Measurements from ENCODE around the gene SPATA33. TPM values are rescaled to one million over a fixed set of nuclear protein-coding genes. Genes with fewer than 3 reads are reported as not detected.

The SPATA33 gene
- total RNA-seq, 1 donor from 2014 or later = 8.5 TPM

- Mint-ChIP-seq H3K4me1 (peaks cover 12% of the 10 kb centered on the region), H3K27me3 (peaks cover 4% of the 10 kb centered on the region), H3K9me3 (no peaks in the 10 kb centered on the region), H3K36me3 (ENCODE audit: low read depth) (no peaks in the 10 kb centered on the region), H3K4me3 (no peak overlapping the region), H3K27ac (no peak overlapping the region)
- ChIA-PET CTCF (interaction anchor here (0.7 kb wide), 1 partner anchor 25 kb away, joined by 3 read pairs; no protein-coding TSS in a partner anchor), POLR2A (no interaction called here)
- no peak for TF ChIP-seq CTCF (IDR thresholded peaks at IDR 0.05)
- DNase-seq (no peak), ATAC-seq (ENCODE audit: low read depth) (no peak)
- intact Hi-C loops (cut with micrococcal nuclease) = no loop called here
Observed at GRCh38 chr16:89616623-89617022, 41.0 kb upstream of the SPATA33 start.

GRCh38 chr16:89617036-89617435 lies 40.6 kb upstream of the SPATA33 start:
- ChIA-PET POLR2A (no interaction called here), CTCF (interaction anchor here (0.7 kb wide), 1 partner anchor 24 kb away, joined by 3 read pairs; no protein-coding TSS in a partner anchor)
- Mint-ChIP-seq H3K4me1 (peaks cover 12% of the 10 kb centered on the region), H3K36me3 (ENCODE audit: low read depth) (no peaks in the 10 kb centered on the region), H3K27me3 (peaks cover 4% of the 10 kb centered on the region), H3K9me3 (no peaks in the 10 kb centered on the region), H3K27ac (no peak overlapping the region), H3K4me3 (no peak overlapping the region)
- DNase-seq = no peak
- ATAC-seq (ENCODE audit: low read depth) = no peak
- TF ChIP-seq CTCF (IDR thresholded peaks at IDR 0.05) = no peak
- intact Hi-C loops (cut with micrococcal nuclease) = no loop called here

GRCh38 chr16:89618109-89618998 lies 39.3 kb upstream of the SPATA33 start:
- intact Hi-C loops (cut with micrococcal nuclease) = no loop called here
- ATAC-seq (ENCODE audit: low read depth) (no peak), DNase-seq (no peak)
- CTCF ChIA-PET = no interaction called here
- Mint-ChIP-seq H3K27me3 (peaks cover 4% of the 10 kb centered on the region), H3K36me3 (ENCODE audit: low read depth) (no peaks in the 10 kb centered on the region), H3K4me1 (peaks cover 10% of the 10 kb centered on the region), H3K27ac (no peak overlapping the region), H3K4me3 (no peak overlapping the region), H3K9me3 (no peaks in the 10 kb centered on the region)
- no peak for TF ChIP-seq CTCF (IDR thresholded peaks at IDR 0.05)
- POLR2A ChIA-PET = no interaction called here

GRCh38 chr16:89619840-89620239 lies 37.8 kb upstream of the SPATA33 start:
- intact Hi-C loops (cut with micrococcal nuclease) = no loop called here
- ATAC-seq (ENCODE audit: low read depth) (no peak), DNase-seq (no peak)
- peaks cover 6% of the 10 kb centered on the region for H3K27me3 Mint-ChIP-seq
- no peaks in the 10 kb centered on the region for H3K9me3 Mint-ChIP-seq
- TF ChIP-seq CTCF (IDR thresholded peaks at IDR 0.05) = no peak
- H3K4me1 Mint-ChIP-seq = peaks cover 10% of the 10 kb centered on the region
- no peak overlapping the region for H3K4me3 Mint-ChIP-seq
- ChIA-PET CTCF (no interaction called here), POLR2A (no interaction called here)
- no peaks in the 10 kb centered on the region for H3K36me3 Mint-ChIP-seq (ENCODE audit: low read depth)
- H3K27ac Mint-ChIP-seq = no peak overlapping the region

- DNase-seq (no peak), ATAC-seq (ENCODE audit: low read depth) (no peak)
- ChIA-PET CTCF (no interaction called here), POLR2A (no interaction called here)
- H3K9me3 Mint-ChIP-seq = no peaks in the 10 kb centered on the region
- H3K4me3 Mint-ChIP-seq = no peak overlapping the region
- H3K27ac Mint-ChIP-seq = no peak overlapping the region
- H3K4me1 Mint-ChIP-seq = peaks cover 10% of the 10 kb centered on the region
- no peaks in the 10 kb centered on the region for H3K36me3 Mint-ChIP-seq (ENCODE audit: low read depth)
- TF ChIP-seq CTCF (IDR thresholded peaks at IDR 0.05) = no peak
- H3K27me3 Mint-ChIP-seq = peaks cover 6% of the 10 kb centered on the region
- intact Hi-C loops (cut with micrococcal nuclease) = no loop called here
Observed at GRCh38 chr16:89620406-89620841, 37.2 kb upstream of the SPATA33 start.

All from activated B cell treated with CpG ODN at 0.5 μM for 24 hours (primary cell).